MM.1S (cell line): ENCODE measurements around the gene DCST1.

Experiments
- CTCF ChIP-seq: fragments of 300-600 bp; sonication (generic); IDR thresholded peaks from 2 replicates; pipeline ENCODE4 v1.5.1; 2016; ENCODE audit warnings: antibody characterized with exemption, low read length, mixed read lengths
- EZH2phosphoT487 ChIP-seq: fragments of 300-600 bp; sonication (generic); IDR thresholded peaks from 2 replicates; pipeline ENCODE4 v1.6.1; 2018; ENCODE audit warnings: antibody characterized with exemption, low read length

- no peak for TF ChIP-seq CTCF
- no peak for TF ChIP-seq EZH2phosphoT487
Observed at GRCh38 chr1:155077346-155077745, 43.7 kb downstream of the DCST1 start.
